Mesothelial cell of epicardium (in vitro differentiated cells): Measurements from ENCODE around the gene NDUFV2. TPM values are rescaled to one million over a fixed set of nuclear protein-coding genes. Genes with fewer than 3 reads are reported as not detected.
A peak's percentile ranks its signal among the peaks of the same experiment; 100 is the strongest.

Source experiments
- DNase-seq, 2 experiments: peaks; one replicate each; pipeline ENCODE4 v3.0.0; 2021; ENCODE audit warnings: low spot score in 2 of 2; ENCODE audit not compliant: unreplicated experiment in 2 of 2
- H3K27ac Mint-ChIP-seq: 2 replicates; pipeline ENCODE4 v1.8.0; 2021; ENCODE audit warnings: mixed read lengths
- H3K27me3 Mint-ChIP-seq: 2 replicates; pipeline ENCODE4 v1.8.0; 2021; ENCODE audit warnings: low read depth, mixed read lengths
- H3K36me3 Mint-ChIP-seq: 2 replicates; pipeline ENCODE4 v1.8.0; 2021; ENCODE audit warnings: mixed read lengths
- H3K4me1 Mint-ChIP-seq: 2 replicates; pipeline ENCODE4 v1.8.0; 2021; ENCODE audit warnings: mixed read lengths
- H3K4me3 Mint-ChIP-seq: 2 replicates; pipeline ENCODE4 v1.8.0; 2021; ENCODE audit warnings: mild to moderate bottlenecking, moderate library complexity, mixed read lengths
- H3K9me3 Mint-ChIP-seq: 2 replicates; pipeline ENCODE4 v1.8.0; 2021; ENCODE audit warnings: mixed read lengths
- total RNA-seq: library from RNA; stranded (reverse); gene quantifications from 3 replicates; pipeline ENCODE4 v1.2.1, GENCODE V29; 2021
- TF ChIP-seq, protein P1 (sequence below): fragments of 200-600 bp; sonication (generic); IDR thresholded peaks from one replicate; pipeline ENCODE4 v1.5.0; 2021; ENCODE audit warnings: antibody characterized with exemption; ENCODE audit not compliant: unreplicated experiment

The NDUFV2 gene
- total RNA-seq, 1 donor from 2014 or later: 106 TPM

DNA sequence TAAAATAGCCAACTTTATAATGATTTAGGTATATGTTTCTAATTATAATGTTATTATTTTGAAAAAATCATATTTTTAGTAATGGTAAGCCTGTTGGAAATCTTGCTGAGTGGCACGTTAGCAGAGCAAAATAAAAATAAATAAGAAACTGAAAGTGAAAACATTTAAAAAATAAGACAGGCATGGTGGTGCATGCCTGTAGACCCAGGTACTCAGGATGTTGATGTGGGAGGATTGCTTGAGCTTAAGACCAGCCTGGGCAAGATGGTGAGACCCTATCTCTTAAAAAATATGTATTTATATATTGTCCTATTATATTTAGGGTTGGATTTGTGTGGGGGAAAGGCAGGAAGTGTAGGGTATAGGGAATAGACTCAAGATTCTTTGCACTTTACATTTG, 18.3 kb downstream of the NDUFV2 start:
- DNase-seq: no peak
- Mint-ChIP-seq H3K27me3 (no peaks in the 10 kb centered on the region), H3K27ac (no peak overlapping the region), H3K4me3 (no peak overlapping the region), H3K4me1 (peaks cover 16% of the 10 kb centered on the region), H3K36me3 (peaks cover 22% of the 10 kb centered on the region), H3K9me3 (no peaks in the 10 kb centered on the region)
- TF ChIP-seq, protein P1, sequence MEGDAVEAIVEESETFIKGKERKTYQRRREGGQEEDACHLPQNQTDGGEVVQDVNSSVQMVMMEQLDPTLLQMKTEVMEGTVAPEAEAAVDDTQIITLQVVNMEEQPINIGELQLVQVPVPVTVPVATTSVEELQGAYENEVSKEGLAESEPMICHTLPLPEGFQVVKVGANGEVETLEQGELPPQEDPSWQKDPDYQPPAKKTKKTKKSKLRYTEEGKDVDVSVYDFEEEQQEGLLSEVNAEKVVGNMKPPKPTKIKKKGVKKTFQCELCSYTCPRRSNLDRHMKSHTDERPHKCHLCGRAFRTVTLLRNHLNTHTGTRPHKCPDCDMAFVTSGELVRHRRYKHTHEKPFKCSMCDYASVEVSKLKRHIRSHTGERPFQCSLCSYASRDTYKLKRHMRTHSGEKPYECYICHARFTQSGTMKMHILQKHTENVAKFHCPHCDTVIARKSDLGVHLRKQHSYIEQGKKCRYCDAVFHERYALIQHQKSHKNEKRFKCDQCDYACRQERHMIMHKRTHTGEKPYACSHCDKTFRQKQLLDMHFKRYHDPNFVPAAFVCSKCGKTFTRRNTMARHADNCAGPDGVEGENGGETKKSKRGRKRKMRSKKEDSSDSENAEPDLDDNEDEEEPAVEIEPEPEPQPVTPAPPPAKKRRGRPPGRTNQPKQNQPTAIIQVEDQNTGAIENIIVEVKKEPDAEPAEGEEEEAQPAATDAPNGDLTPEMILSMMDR: no peak

DNA sequence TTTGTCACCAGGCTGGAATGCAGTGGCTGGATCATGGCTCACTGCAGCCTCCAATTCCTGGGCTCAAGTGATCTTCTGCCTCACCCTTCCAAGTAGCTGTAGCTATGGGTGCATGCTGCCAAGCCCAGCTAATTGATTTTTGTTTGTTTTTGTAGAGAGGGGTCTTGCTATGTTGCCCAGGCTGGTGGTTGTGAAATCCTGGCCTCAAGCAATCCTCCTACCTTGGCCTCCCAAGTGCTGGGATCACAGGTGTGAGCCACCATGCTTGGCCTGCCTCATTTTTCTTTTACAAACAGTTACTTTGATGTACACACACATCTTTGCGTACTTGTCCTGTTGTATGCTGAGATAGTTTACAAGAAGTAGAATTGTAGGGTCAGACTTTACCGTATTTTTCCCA, 21.0 kb downstream of the NDUFV2 start:
- H3K36me3 Mint-ChIP-seq: peaks cover 26% of the 10 kb centered on the region
- no peaks in the 10 kb centered on the region for H3K27me3 Mint-ChIP-seq
- peak overlapping the region; percentile 16 for H3K27ac Mint-ChIP-seq
- TF ChIP-seq, protein P1: no peak
- H3K9me3 Mint-ChIP-seq: no peaks in the 10 kb centered on the region
- peaks cover under 1% of the 10 kb centered on the region for H3K4me1 Mint-ChIP-seq
- H3K4me3 Mint-ChIP-seq: no peak overlapping the region
- DNase-seq: no peak

DNA sequence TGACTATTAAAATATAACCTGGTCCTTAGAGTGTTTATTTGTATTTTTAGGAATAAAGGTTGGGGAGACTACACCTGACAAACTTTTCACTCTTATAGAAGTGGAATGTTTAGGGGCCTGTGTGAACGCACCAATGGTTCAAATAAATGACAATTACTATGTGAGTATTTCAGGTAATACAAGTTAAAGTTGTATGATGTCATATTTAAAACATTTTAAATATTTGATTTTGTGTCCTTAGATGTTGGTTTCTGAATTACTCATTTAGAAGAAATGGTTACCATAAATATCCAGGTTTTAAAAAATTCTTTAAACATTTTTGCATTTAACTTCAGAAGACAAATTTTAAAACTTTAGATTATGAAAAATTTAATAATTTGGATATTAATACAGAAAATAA, 22.3 kb downstream of the NDUFV2 start:
- no peak for DNase-seq
- no peaks in the 10 kb centered on the region for H3K27me3 Mint-ChIP-seq
- H3K4me1 Mint-ChIP-seq: no peaks in the 10 kb centered on the region
- no peaks in the 10 kb centered on the region for H3K9me3 Mint-ChIP-seq
- H3K36me3 Mint-ChIP-seq: peaks cover 31% of the 10 kb centered on the region
- TF ChIP-seq, protein P1: no peak
- H3K27ac Mint-ChIP-seq: peak overlapping the region; percentile 59
- no peak overlapping the region for H3K4me3 Mint-ChIP-seq

DNA sequence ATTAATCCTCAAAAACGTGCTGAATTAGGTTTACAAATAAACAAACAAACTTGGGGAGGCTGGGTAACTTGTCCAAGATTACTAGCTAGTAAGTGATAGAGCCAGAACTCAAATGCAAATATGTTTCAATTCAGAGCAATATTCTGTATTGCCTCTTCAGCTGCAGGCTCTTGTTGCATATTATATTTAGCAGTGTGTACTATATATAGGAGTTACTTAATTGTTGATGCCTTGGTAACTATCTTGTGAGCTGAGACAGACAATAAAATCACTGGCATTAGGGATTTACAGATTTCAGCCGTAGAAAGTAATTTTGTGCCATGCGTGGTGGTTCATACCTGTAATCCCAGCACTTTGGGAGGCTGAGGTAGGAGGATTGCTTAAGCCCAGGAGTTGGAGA, 23.8 kb downstream of the NDUFV2 start:
- Mint-ChIP-seq H3K36me3 (peaks cover 33% of the 10 kb centered on the region), H3K4me3 (no peak overlapping the region)

DNA sequence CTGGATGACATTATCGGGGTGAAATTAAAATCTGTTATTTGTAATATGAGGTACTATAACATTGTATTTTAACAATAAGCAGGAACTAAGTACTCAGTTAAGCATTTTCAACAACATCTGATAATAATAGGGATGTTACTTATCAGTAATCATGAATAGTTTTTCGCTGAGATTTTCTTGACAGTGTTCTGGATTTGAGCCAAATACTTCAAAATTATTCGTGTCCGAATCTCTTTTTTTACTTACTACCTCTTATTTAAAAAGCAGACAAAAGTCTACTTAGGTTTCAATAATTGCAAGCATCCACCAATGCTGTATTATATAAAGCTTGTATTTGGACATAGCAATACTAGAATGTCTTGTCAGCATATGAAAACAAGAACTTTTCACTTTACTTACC, 27.7 kb downstream of the NDUFV2 start:
- Mint-ChIP-seq H3K4me1 (peaks cover 5% of the 10 kb centered on the region), H3K27me3 (no peaks in the 10 kb centered on the region), H3K36me3 (peaks cover 38% of the 10 kb centered on the region), H3K27ac (no peak overlapping the region), H3K4me3 (no peak overlapping the region), H3K9me3 (no peaks in the 10 kb centered on the region)
- TF ChIP-seq, protein P1: no peak
- no peak for DNase-seq

More for the DNA sequence above, 23.8 kb downstream of the NDUFV2 start:
- Mint-ChIP-seq H3K4me1 (no peaks in the 10 kb centered on the region), H3K9me3 (no peaks in the 10 kb centered on the region), H3K27me3 (no peaks in the 10 kb centered on the region), H3K27ac (no peak overlapping the region)
- TF ChIP-seq, protein P1: no peak
- DNase-seq: no peak

DNA sequence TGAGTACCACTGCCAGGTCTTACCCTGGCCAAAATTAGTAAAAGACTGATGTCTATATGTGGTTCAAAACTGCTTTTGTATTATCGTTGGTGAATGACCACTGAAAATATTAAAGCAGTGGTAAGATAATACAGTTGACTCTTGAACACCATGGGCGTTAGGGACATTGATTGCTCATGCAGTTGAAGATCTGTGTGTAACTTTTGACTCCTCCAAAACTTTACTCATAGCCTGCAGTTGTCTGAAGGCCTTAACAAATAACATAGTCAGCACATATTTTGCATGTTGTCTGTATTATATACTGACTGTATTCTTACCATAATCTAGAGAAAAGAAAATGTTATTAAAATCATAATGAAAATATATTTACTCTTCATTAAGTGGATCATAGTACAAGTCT, 28.3 kb downstream of the NDUFV2 start:
- Mint-ChIP-seq H3K36me3 (peaks cover 32% of the 10 kb centered on the region), H3K27me3 (no peaks in the 10 kb centered on the region), H3K9me3 (no peaks in the 10 kb centered on the region), H3K4me3 (no peak overlapping the region), H3K4me1 (peaks cover 11% of the 10 kb centered on the region), H3K27ac (no peak overlapping the region)
- no peak for DNase-seq
- TF ChIP-seq, protein P1: no peak
